PC-3 (cell line): ENCODE measurements around the gene CLIC4.

ENCODE experiments used
- CTCF ChIP-seq: fragments of 300-600 bp; sonication (generic); conservative IDR thresholded peaks from 2 replicates; pipeline ENCODE4 v1.5.1; 2017; ENCODE audit warnings: antibody characterized with exemption, low read depth, mild to moderate bottlenecking, low read length
- EZH2 ChIP-seq: fragments of 300-600 bp; sonication (generic); IDR thresholded peaks from one replicate; pipeline ENCODE4 v1.6.1; 2017; ENCODE audit warnings: antibody characterized with exemption, mild to moderate bottlenecking, low read length; ENCODE audit not compliant: unreplicated experiment
- EZH2phosphoT487 ChIP-seq: fragments of 300-600 bp; sonication (generic); IDR thresholded peaks from 2 replicates; pipeline ENCODE4 v1.6.1; 2018; ENCODE audit warnings: mild to moderate bottlenecking, antibody characterized with exemption, low read length, borderline replicate concordance

- TF ChIP-seq CTCF (no peak), EZH2phosphoT487 (no peak), EZH2 (no peak)
These were observed 48.3 kb downstream of the CLIC4 start for GRCh38 chr1:24793447-24794129.
